ENCODE results near the gene LAMA5.

LAMA5 gene

GRCh38 chr20:62282877-62283503, 84.1 kb downstream of the LAMA5 start:
- no peak for DNase-seq (ENCODE audit: low read depth)

GRCh38 chr20:62282103-62282502, 85.0 kb downstream of the LAMA5 start:
- no peak for DNase-seq (ENCODE audit: low read depth)

- DNase-seq (ENCODE audit: low read depth) = no peak
These were observed 85.8 kb downstream of the LAMA5 start for GRCh38 chr20:62281161-62281933.

GRCh38 chr20:62280303-62280702, 86.8 kb downstream of the LAMA5 start:
- no peak for DNase-seq (ENCODE audit: low read depth)

- DNase-seq (ENCODE audit: low read depth) = no peak
These were observed 89.9 kb downstream of the LAMA5 start for GRCh38 chr20:62277253-62277652.

- DNase-seq (ENCODE audit: low read depth) = no peak
These were observed 90.7 kb downstream of the LAMA5 start for GRCh38 chr20:62276439-62276838.

GRCh38 chr20:62275219-62275618, 91.9 kb downstream of the LAMA5 start:
- DNase-seq (ENCODE audit: low read depth) = no peak

- DNase-seq (ENCODE audit: low read depth) = peak; percentile 14
These were observed 92.7 kb downstream of the LAMA5 start for GRCh38 chr20:62274332-62274950.

- no peak for DNase-seq (ENCODE audit: low read depth)
These were observed 93.7 kb downstream of the LAMA5 start for GRCh38 chr20:62273416-62273815.

GRCh38 chr20:62272200-62272599, 94.9 kb downstream of the LAMA5 start:
- no peak for DNase-seq (ENCODE audit: low read depth)

GRCh38 chr20:62269871-62270270, 97.2 kb downstream of the LAMA5 start:
- no peak for DNase-seq (ENCODE audit: low read depth)

GRCh38 chr20:62269378-62269777, 97.7 kb downstream of the LAMA5 start:
- DNase-seq (ENCODE audit: low read depth) = no peak

GRCh38 chr20:62268228-62268900, 98.7 kb downstream of the LAMA5 start:
- no peak for DNase-seq (ENCODE audit: low read depth)

- no peak for DNase-seq (ENCODE audit: low read depth)
These were observed 99.6 kb downstream of the LAMA5 start for GRCh38 chr20:62267543-62267942.

- no peak for DNase-seq (ENCODE audit: low read depth)
These were observed 100.3 kb downstream of the LAMA5 start for GRCh38 chr20:62266851-62267250.

- DNase-seq (ENCODE audit: low read depth) = peak; percentile 10
These were observed 100.8 kb downstream of the LAMA5 start for GRCh38 chr20:62266340-62266739.

- no peak for DNase-seq (ENCODE audit: low read depth)
These were observed 101.7 kb downstream of the LAMA5 start for GRCh38 chr20:62265365-62265764.

- DNase-seq (ENCODE audit: low read depth) = no peak
These were observed 103.7 kb downstream of the LAMA5 start for GRCh38 chr20:62263396-62263795.

- DNase-seq (ENCODE audit: low read depth) = no peak
These were observed 105.0 kb downstream of the LAMA5 start for GRCh38 chr20:62262064-62262463.

GRCh38 chr20:62259294-62259565, 107.9 kb downstream of the LAMA5 start:
- no peak for DNase-seq (ENCODE audit: low read depth)
